Activated CD4-positive, alpha-beta memory T cell treated with anti-CD3 and anti-CD28 coated beads for 36 hours (primary cell): ENCODE data around the gene TENT4A. TPM values are rescaled to one million over a fixed set of nuclear protein-coding genes. Genes with fewer than 3 reads are reported as not detected.

ENCODE experiments used
- CTCF ChIA-PET: fragments of 350-600 bp; sonication (Branson Sonifier 250); formaldehyde crosslinking; loops from one replicate; lab custom pipeline; 2021; ENCODE audit warnings: antibody characterized with exemption, inconsistent platforms; lab: Charles Lee
- POLR2A ChIA-PET: fragments of 350-600 bp; sonication (Branson Sonifier 250); formaldehyde crosslinking; loops from one replicate; lab custom pipeline; 2021; ENCODE audit warnings: antibody characterized with exemption; lab: Charles Lee
- DNase-seq: peaks from one replicate; pipeline ENCODE4 v3.0.0-alpha.2; 2020
- H3K27ac Mint-ChIP-seq: one replicate; pipeline ENCODE4 v1.8.0; 2021; ENCODE audit warnings: mixed read lengths
- H3K27me3 Mint-ChIP-seq: one replicate; pipeline ENCODE4 v1.8.0; 2021; ENCODE audit warnings: mixed read lengths
- H3K36me3 Mint-ChIP-seq: one replicate; pipeline ENCODE4 v1.8.0; 2021; ENCODE audit warnings: mixed read lengths
- H3K4me1 Mint-ChIP-seq: one replicate; pipeline ENCODE4 v1.8.0; 2021; ENCODE audit warnings: low read depth, mixed read lengths
- H3K4me3 Mint-ChIP-seq: one replicate; pipeline ENCODE4 v1.8.0; 2021; ENCODE audit warnings: mild to moderate bottlenecking, mixed read lengths
- H3K9me3 Mint-ChIP-seq: one replicate; pipeline ENCODE4 v1.8.0; 2021; ENCODE audit warnings: mixed read lengths
- intact Hi-C: fragments of 100-400 bp; cut with micrococcal nuclease; formaldehyde crosslinking; loops from one replicate; pipeline ENCODE4 v1.15.1; 2023
- total RNA-seq, 2 experiments: library from RNA; stranded (reverse); gene quantifications; one replicate each; pipeline ENCODE4 v1.2.3, GENCODE V29; 2021

The TENT4A gene
- total RNA-seq, 2 experiments from 2014 or later = 26.6 to 29.2 TPM

- DNase-seq = no peak
- ChIA-PET CTCF (interaction anchor here (1.7 kb wide), 1 partner anchor 9 kb away, joined by 4 read pairs; no protein-coding TSS in a partner anchor), POLR2A (interaction anchor here (1.2 to 1.4 kb wide), 2 partner anchors 14 to 23 kb away, joined by 3 to 6 read pairs; partner anchors contain the start of gene TENT4A)
- Mint-ChIP-seq H3K4me1 (peaks cover 66% of the 10 kb centered on the region), H3K27ac (peak overlapping the region; percentile 84), H3K27me3 (no peaks in the 10 kb centered on the region), H3K4me3 (no peak overlapping the region), H3K36me3 (peaks cover 33% of the 10 kb centered on the region), H3K9me3 (no peaks in the 10 kb centered on the region)
- intact Hi-C loops = loop anchor here (2.0 to 10.0 kb wide), 2 partner anchors 103 to 241 kb away; partner anchors contain the start of genes NSUN2 and SRD5A1
Observed at GRCh38 chr5:6736106-6736505, 22.9 kb downstream of the TENT4A start.

DNA sequence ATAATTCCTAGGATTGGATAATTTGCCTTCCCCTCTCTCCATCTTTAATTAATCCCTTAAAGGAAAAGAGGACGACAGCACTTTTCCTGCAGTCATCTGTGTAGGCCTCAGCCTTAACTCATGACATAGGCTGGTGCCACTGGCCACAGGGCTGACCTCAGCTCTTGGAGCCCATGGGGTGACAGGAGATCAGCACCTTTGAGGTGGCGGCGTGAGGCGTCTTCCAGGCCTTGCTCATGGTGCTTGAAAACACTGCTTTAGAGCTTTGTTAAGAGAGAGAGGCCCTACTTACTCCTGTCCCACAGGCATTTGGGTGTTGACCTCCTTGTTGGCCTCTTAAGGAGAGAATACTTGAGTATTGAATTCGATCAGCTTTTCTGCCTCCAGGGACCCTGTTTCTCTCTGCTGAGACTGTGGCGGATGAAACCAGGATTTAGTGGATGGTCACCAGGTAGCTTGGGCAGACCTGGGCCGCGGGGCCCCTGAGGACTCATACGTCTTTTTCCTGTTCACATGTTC is 23.4 kb downstream of the TENT4A start:
- Mint-ChIP-seq H3K4me1 (peaks cover 61% of the 10 kb centered on the region), H3K9me3 (no peaks in the 10 kb centered on the region), H3K36me3 (peaks cover 33% of the 10 kb centered on the region), H3K27ac (peak overlapping the region; percentile 84), H3K27me3 (no peaks in the 10 kb centered on the region), H3K4me3 (no peak overlapping the region)
- DNase-seq = peak; percentile 32
- intact Hi-C loops = loop anchor here (1.0 to 10.0 kb wide), 4 partner anchors 24 to 242 kb away; partner anchors contain the start of genes NSUN2 and SRD5A1
- ChIA-PET CTCF (interaction anchor here (1.7 kb wide), 1 partner anchor 9 kb away, joined by 4 read pairs; no protein-coding TSS in a partner anchor), POLR2A (interaction anchor here (1.2 to 1.4 kb wide), 2 partner anchors 15 to 24 kb away, joined by 3 to 6 read pairs; partner anchors contain the start of gene TENT4A)

- ChIA-PET CTCF (interaction anchor here (1.7 kb wide), 1 partner anchor 8 kb away, joined by 4 read pairs; no protein-coding TSS in a partner anchor), POLR2A (interaction anchor here (1.2 to 1.4 kb wide), 2 partner anchors 15 to 24 kb away, joined by 3 to 6 read pairs; partner anchors contain the start of gene TENT4A)
- Mint-ChIP-seq H3K27ac (peak overlapping the region; percentile 84), H3K4me3 (peak overlapping the region; percentile 10), H3K36me3 (peaks cover 35% of the 10 kb centered on the region), H3K9me3 (no peaks in the 10 kb centered on the region), H3K4me1 (peaks cover 54% of the 10 kb centered on the region), H3K27me3 (no peaks in the 10 kb centered on the region)
- peak; percentile 32 for DNase-seq
- intact Hi-C loops = loop anchor here (1.0 to 10.0 kb wide), 4 partner anchors 25 to 242 kb away; partner anchors contain the start of genes NSUN2 and SRD5A1
Observed at GRCh38 chr5:6737043-6737941, 24.1 kb downstream of the TENT4A start.

DNA sequence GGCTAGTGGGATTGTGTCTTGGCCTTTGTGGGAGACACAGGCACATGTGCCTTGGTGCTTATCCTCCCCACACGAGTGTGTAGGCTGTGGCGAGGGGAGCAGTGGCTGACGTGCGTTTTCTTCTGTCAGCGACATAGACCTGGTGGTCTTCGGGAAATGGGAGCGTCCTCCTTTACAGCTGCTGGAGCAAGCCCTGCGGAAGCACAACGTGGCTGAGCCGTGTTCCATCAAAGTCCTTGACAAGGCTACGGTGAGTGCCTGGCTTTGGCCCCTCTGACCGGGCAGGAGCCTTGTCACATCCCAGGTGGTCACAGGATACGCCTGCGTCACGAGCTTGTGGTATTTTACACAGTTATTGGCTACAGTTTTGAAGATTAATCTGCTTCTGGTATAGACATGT is 26.4 kb downstream of the TENT4A start:
- POLR2A ChIA-PET = no interaction called here
- CTCF ChIA-PET = no interaction called here
- DNase-seq = no peak
- Mint-ChIP-seq H3K36me3 (peaks cover 33% of the 10 kb centered on the region), H3K27me3 (no peaks in the 10 kb centered on the region), H3K4me3 (no peak overlapping the region), H3K4me1 (peaks cover 38% of the 10 kb centered on the region), H3K9me3 (no peaks in the 10 kb centered on the region), H3K27ac (peak overlapping the region; percentile 66)
- intact Hi-C loops = loop anchor here (10.0 kb wide), 1 partner anchor 245 kb away; no protein-coding TSS in a partner anchor

GRCh38 chr5:6740586-6741150 is 27.4 kb downstream of the TENT4A start:
- peaks cover 27% of the 10 kb centered on the region for H3K4me1 Mint-ChIP-seq
- H3K36me3 Mint-ChIP-seq = peaks cover 35% of the 10 kb centered on the region
- ChIA-PET POLR2A (no interaction called here), CTCF (no interaction called here)
- H3K27ac Mint-ChIP-seq = no peak overlapping the region
- no peaks in the 10 kb centered on the region for H3K27me3 Mint-ChIP-seq
- no peaks in the 10 kb centered on the region for H3K9me3 Mint-ChIP-seq
- intact Hi-C loops = no loop called here
- DNase-seq = no peak
- H3K4me3 Mint-ChIP-seq = no peak overlapping the region

GRCh38 chr5:6742081-6742758 is 29.0 kb downstream of the TENT4A start:
- Mint-ChIP-seq H3K9me3 (no peaks in the 10 kb centered on the region), H3K4me1 (peaks cover 17% of the 10 kb centered on the region), H3K4me3 (no peak overlapping the region), H3K36me3 (peaks cover 32% of the 10 kb centered on the region), H3K27ac (peak overlapping the region; percentile 13), H3K27me3 (no peaks in the 10 kb centered on the region)
- intact Hi-C loops = no loop called here
- POLR2A ChIA-PET = no interaction called here
- CTCF ChIA-PET = no interaction called here
- no peak for DNase-seq

DNA sequence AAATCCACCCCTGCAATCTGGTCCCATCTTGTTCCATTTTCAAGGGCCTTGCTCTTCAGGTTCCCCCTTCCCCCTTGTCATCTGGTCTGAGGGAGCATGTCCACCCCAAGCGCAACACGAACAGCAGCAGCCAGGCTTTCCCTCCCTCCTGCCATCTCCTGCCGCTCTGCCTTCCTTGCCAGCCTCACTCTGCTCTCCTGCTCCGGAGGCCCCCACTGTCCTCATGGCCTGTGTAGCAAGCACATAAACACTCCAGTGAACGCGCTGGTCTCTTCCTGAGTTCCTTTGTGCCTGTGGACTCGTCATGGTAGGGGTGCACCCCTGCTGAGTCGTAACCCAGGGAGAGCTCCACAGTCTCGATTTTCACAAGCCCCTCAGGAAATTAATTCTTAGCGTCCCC is 29.9 kb downstream of the TENT4A start:
- Mint-ChIP-seq H3K36me3 (peaks cover 33% of the 10 kb centered on the region), H3K27ac (no peak overlapping the region), H3K9me3 (no peaks in the 10 kb centered on the region), H3K27me3 (no peaks in the 10 kb centered on the region), H3K4me3 (no peak overlapping the region), H3K4me1 (peaks cover 10% of the 10 kb centered on the region)
- ChIA-PET CTCF (no interaction called here), POLR2A (no interaction called here)
- intact Hi-C loops = no loop called here
- DNase-seq = no peak

GRCh38 chr5:6744841-6745705 is 31.8 kb downstream of the TENT4A start:
- no peak for DNase-seq
- POLR2A ChIA-PET = no interaction called here
- intact Hi-C loops = loop anchor here (1.0 kb wide), 2 partner anchors 32 to 112 kb away; partner anchors contain the start of genes NSUN2, SRD5A1 and TENT4A
- Mint-ChIP-seq H3K4me3 (no peak overlapping the region), H3K36me3 (peaks cover 35% of the 10 kb centered on the region), H3K27me3 (no peaks in the 10 kb centered on the region), H3K9me3 (no peaks in the 10 kb centered on the region), H3K27ac (no peak overlapping the region), H3K4me1 (peaks cover 4% of the 10 kb centered on the region)
- CTCF ChIA-PET = interaction anchor here (0.7 to 2.3 kb wide), 19 partner anchors 8 to 287 kb away, joined by 3 to 20 read pairs (median 4); partner anchors contain the start of genes NSUN2 and SRD5A1

DNA sequence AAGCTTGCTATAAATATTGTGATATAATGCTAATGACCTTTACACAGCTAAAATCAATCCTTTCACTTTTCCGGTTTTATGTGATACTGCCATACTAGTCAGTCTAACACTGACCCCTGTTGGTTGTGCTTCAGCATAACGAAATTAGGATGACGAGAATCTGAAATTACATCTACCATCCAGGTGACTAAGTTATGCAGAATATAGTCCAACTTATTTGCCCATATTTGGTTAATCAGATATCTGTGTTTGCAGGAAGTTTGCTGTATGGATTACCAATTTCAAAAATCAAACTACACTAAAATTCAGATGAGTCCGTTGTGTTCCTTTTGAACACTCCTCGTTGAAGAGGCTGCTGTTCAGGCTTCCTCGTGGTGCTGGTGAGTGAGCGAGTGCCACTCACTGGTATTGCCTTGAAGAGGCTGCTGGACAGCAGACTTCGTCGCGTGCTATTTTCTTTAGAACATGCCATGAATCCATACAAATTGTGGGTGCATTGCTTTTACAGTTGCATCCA is 32.5 kb downstream of the TENT4A start:
- no peak for DNase-seq
- H3K4me3 Mint-ChIP-seq = no peak overlapping the region
- intact Hi-C loops = loop anchor here (1.0 kb wide), 2 partner anchors 32 to 112 kb away; partner anchors contain the start of genes NSUN2, SRD5A1 and TENT4A
- H3K36me3 Mint-ChIP-seq = peaks cover 35% of the 10 kb centered on the region
- peaks cover 4% of the 10 kb centered on the region for H3K4me1 Mint-ChIP-seq
- no peaks in the 10 kb centered on the region for H3K27me3 Mint-ChIP-seq
- POLR2A ChIA-PET = no interaction called here
- CTCF ChIA-PET = interaction anchor here (0.7 to 2.3 kb wide), 16 partner anchors 9 to 288 kb away, joined by 3 to 20 read pairs (median 4); partner anchors contain the start of genes NSUN2 and SRD5A1
- H3K27ac Mint-ChIP-seq = no peak overlapping the region
- H3K9me3 Mint-ChIP-seq = no peaks in the 10 kb centered on the region

DNA sequence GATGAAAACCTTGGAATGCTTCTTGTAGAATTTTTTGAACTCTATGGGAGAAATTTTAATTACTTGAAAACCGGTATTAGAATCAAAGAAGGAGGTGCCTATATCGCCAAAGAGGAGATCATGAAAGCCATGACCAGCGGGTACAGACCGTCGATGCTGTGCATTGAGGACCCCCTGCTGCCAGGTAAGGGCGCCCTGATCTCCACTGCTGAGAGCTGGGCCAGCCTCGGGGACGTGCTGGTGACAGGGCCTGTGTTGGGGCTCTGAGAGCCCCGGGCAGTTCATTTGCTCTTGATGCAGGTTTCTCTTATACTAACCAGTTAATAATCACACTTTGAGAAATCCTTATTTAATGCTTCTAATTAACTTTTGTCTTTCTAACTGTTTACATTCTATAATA is 33.0 kb downstream of the TENT4A start:
- H3K27ac Mint-ChIP-seq = no peak overlapping the region
- H3K27me3 Mint-ChIP-seq = no peaks in the 10 kb centered on the region
- H3K36me3 Mint-ChIP-seq = peaks cover 40% of the 10 kb centered on the region
- peaks cover 4% of the 10 kb centered on the region for H3K4me1 Mint-ChIP-seq
- ChIA-PET POLR2A (no interaction called here), CTCF (interaction anchor here (1.1 to 2.3 kb wide), 6 partner anchors 9 to 123 kb away, joined by 3 to 20 read pairs (median 6); partner anchors contain the start of genes NSUN2 and SRD5A1)
- no peak for DNase-seq
- H3K4me3 Mint-ChIP-seq = no peak overlapping the region
- intact Hi-C loops = no loop called here
- no peaks in the 10 kb centered on the region for H3K9me3 Mint-ChIP-seq
